T-helper 1 cell treated with Interleukin-12 subunit alpha and Interleukin-12 subunit beta and Interleukin-4 antibody, amounts not matched to agents 30 ng/mL and 1 ng/mL, for 36 hours (primary cell): ENCODE measurements around the gene SLC8A2. TPM values are rescaled to one million over a fixed set of nuclear protein-coding genes. Genes with fewer than 3 reads are reported as not detected.

Source experiments
- intact Hi-C: fragments of 100-400 bp; cut with micrococcal nuclease; formaldehyde crosslinking; loops from one replicate; pipeline ENCODE4 v1.15.1; 2024
- total RNA-seq: library from RNA; stranded (reverse); gene quantifications from 2 replicates; pipeline ENCODE4 v1.2.3, GENCODE V29; 2022

The SLC8A2 gene
- total RNA-seq, 1 donor from 2014 or later = not detected

DNA sequence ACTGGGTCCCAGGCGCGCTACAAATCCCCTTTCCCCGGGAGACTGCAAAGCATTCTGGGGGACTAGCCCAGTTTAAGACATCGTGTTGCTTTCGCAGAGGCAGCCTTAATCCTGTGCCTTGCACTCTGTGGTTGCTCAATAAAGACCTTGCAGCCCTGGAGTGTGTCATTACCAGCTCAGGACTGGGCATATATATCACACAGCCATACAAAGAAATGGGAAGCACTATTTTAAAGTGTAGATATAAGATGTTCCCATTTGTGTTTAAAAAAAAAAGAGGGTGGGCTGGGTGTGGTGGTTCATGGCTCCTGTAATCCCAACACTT is 32.1 kb upstream of the SLC8A2 start:
- intact Hi-C loops = no loop called here

DNA sequence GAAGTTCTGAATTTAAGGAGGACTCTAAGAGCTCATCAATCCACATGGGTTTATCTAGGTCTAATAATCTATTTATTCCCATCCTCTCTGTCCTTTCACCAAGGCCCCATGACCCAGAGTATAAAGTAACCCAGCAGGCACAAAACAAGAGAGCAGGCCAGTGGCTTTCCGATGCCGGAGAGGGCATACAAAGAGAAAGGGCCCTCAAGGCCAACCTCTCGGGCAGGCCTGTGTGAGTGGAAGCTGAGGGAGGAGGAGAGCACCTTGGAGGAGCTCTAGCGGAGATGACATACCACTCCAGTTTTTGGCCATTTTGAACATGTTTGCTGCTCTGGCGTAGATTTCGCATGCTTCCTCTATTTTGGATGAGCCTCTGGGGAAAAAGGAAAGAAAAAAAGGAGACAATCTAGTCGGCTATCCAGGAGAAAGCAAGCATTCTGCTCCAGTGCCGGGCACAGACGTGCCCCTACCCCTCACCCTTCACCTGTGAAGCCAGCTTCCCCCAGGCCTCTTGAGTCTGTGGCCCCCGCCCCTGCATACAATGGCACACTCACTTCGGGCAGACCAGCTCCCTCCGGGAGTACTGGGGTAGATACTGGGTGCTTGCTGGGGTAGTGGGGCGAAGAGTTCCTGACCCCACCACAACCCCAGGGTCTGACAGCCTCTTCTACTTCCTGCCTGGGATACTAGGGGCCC is 31.6 kb upstream of the SLC8A2 start:
- intact Hi-C loops = no loop called here

DNA sequence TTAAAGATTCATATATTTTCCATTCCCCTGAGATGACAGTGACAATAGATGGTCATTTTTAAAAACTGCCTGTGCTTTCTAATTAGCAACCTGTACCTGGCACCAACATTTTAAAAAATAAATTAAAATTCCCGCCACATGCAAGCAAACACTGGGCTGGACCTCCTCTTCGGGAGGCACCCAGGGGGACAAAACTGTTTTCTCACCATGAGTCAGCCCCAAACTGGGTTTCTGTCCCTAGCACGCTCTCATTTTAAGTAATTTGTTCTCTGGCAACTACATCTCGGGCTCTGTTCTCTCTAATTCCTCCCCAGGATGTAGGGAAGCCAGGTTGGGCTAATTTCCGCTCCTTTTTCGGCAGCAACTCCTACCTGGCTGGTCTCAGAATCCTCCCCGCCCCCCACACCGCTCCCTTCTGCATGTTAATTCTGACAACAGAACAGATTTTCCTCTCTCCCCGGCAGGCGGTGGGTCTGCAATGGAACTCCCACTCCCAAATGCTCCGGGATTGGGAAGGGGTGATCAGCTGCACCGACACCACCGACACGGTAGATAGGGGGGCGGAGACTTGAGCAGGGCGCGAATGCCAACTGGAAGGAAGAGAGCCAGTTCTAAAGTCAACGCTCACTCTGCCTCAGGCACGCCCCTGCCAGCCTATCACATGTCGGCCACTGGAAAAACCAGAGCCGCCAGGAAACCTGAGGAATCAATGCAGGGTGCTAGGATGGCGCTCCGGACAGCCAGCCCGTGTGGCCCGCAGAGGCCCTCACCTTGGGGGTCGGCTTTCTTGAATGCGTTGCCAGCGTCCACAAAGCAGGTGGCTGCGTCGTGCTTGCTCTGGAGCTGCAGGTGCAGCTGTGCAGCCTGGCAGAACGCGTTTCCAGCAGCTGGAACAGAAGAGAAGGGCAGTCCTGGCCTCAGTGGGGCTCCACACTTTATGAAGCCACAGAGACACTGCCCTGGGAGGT is 28.5 kb upstream of the SLC8A2 start:
- intact Hi-C loops = no loop called here

DNA sequence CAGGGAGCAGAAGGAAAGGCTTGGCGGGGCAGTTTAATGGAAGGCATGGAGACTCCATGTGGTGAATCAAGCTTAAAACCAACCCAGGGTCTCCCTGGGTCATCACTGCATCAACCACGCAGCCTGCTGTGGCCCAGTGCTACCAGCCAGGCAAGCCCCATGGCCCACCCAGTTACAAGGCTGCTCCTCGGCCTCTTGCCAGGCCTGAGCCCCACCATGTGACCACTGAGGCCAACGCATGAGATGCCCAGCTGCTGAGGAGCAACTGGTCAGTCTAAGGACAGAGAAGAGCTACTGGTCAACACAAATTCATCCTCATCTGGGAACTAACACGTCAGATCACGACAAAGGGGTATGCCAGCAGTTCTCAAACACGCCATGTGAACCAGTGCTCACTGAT is 27.7 kb upstream of the SLC8A2 start:
- intact Hi-C loops = no loop called here

- intact Hi-C loops = no loop called here
Measured at GRCh38 chr19:47498561-47498960, 26.9 kb upstream of the SLC8A2 start.

GRCh38 chr19:47497821-47498520 is 26.3 kb upstream of the SLC8A2 start:
- intact Hi-C loops = no loop called here

DNA sequence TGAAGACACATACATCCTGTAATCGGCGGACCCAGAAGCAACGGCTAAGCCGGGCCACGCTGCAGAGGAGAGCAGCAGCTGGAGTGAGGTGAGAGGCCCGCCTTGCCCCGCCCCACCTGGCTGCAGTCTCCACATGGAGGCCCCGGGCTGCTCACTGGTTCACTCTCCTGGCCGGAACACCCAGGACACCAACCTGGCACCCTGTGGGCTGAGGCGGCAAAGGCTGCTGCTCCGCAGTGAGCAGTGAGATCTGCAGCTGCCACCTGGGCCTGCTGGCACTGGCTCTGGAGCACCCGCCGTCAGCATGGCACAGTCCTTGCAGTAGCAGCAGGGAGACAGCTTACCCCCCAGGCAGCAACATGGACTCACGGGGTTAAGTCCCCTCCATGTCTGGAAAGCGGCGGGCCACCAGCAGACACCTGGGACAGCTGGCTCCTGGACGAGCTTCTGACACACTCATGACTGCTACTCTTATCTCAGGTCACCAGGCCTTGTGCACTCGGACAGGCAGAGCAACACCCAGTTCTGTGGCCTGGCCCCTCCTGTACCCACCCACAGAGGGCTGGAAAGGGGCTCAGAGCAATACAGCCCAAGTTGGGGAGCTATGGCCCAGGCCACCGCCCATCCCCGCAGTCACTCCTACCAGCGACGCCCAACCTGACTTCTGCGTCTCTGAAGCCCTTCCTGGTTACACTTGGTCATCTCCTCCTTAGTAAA is 25.5 kb upstream of the SLC8A2 start:
- intact Hi-C loops = no loop called here

DNA sequence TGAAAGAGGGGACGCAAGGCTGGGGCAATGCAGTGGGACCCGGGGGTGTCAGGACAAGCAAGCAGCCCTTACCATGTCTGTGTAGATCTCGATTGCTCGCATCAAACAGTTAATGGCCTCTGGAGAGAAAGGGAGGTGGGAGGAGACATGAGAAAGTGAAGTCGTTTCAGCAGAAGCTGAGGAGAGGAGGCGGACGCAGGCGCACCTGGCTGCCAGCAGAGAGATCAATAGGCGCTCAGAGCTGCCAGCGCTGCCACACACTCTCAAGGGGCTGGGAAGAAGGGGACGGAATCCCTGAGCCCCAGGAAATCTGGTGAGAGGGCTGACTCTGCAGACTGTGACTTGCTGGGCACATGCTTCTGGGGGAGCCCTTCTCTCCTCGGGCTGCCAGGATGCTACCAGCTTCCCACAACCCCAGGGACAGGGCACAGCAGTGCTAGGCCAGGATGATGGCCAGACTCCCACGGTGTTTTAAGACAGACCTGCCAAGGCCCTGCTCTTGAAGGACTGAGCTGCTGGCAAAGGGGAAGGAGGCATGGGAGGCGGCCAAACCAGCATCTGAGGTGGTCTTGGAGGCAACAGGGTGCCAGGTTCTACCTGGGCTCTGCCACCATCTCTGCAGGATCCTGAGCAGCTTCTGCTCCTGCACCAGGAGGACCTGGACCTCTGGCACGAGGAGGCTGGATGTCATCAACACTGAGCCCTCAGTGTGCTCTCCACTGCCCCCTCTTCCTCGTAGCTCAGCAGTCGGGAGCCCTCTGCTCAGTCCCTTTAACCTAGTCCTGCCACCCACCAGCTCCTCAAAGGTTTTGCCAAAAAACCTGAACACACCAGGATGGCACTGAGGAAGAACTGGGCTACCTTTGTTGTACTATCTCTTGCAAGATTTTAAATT is 24.0 kb upstream of the SLC8A2 start:
- intact Hi-C loops = no loop called here

DNA sequence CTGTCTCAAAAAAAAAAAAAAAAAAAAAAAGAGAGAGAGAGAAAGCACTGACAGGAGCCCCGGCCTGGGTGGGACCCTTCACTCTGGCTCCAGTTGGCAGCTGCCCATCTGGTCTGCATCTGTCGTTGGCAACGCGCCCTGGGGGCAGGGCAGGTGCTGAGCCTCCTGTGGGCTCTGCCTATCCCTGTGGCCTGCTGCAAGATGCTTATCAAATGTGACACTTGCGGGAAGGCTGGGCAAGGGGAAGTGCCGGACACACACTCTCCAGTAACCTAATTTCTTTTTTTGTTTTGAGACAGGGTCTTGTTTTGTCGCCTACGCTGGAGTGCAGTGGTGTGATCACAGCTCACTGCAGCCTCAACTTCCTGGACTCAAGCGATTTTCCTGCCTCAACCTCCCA is 23.0 kb upstream of the SLC8A2 start:
- intact Hi-C loops = no loop called here

DNA sequence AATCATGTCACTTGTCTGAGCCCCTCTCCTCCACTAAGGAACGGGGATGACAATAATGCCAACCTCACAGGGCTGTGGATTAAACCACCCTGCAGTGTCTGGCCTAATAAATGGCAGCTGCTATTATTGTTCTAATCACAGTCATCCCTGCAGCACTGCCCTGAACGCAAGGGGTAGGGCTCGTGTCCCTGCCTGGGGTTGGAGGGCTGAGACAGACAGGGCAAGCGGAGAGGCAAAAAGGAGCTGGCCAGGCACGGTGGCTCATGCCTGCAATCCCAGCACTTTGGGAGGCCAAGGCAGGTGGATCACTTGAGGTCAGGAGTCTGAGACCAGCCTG is 22.5 kb upstream of the SLC8A2 start:
- intact Hi-C loops = no loop called here

- intact Hi-C loops = no loop called here
Measured at GRCh38 chr19:47493378-47494210, 21.9 kb upstream of the SLC8A2 start.

- intact Hi-C loops = no loop called here
Measured at GRCh38 chr19:47492571-47493377, 21.1 kb upstream of the SLC8A2 start.

DNA sequence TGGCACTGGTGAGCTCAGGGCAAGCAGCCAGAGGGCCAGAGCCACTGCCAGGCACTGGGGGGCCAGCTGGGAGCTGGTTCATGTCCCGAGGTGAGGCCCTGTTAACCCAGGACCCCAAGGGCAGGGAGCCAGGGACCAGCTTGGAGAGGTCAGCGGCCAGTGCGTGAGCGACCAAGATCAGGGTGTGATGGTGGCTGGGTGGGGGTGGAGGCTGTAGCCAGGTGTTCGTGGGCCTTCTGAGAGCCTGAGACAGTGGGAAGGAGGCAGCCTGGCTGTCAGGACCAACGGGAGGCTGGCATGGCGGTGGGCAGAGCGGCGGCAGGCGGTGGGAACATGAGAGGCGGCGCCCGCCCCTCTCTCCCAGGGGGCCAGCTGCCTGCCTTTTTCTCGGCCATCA is 20.4 kb upstream of the SLC8A2 start:
- intact Hi-C loops = no loop called here

- intact Hi-C loops = no loop called here
Measured at GRCh38 chr19:47491358-47492136, 19.9 kb upstream of the SLC8A2 start.

DNA sequence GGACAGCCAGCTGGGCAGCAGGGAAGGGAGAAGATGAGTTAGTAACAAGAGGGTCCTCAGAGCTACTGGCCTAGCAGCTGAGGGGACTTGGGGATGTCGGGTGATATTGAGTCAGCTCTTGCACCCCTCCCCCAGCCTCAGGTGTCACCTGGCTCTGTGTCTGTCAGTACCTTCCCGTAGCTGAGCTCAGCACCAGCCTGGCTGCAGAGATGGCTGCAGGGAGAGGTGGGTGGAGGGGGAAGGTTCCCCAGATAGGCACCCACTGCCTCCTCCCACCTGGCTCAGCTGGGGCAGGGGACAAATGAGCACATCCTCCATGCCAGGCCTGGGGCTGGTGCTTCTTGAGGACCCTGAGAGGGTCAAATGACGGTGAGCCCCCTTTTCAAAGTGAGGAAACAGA is 19.2 kb upstream of the SLC8A2 start:
- intact Hi-C loops = no loop called here

DNA sequence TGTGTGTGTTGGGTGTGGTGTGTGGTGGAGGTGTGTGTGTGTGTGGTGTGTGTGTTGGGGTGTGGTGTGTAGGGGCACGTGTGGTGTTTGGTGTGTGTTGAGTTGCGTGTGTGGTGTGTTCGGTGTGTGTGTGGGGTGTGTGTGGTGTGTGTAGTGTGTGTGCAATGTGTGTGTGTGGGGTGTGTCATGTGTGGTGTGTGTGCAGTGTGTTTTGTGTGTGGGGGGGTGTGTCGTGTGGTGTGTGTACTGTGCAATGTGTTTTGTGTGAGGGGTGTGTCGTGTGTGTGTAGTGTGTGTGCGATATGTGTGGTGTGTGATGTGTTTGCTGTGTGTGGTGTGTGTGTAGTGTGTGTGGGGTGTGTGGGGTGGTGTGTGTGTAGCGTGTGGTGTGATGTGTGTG is 18.3 kb upstream of the SLC8A2 start:
- intact Hi-C loops = no loop called here

DNA sequence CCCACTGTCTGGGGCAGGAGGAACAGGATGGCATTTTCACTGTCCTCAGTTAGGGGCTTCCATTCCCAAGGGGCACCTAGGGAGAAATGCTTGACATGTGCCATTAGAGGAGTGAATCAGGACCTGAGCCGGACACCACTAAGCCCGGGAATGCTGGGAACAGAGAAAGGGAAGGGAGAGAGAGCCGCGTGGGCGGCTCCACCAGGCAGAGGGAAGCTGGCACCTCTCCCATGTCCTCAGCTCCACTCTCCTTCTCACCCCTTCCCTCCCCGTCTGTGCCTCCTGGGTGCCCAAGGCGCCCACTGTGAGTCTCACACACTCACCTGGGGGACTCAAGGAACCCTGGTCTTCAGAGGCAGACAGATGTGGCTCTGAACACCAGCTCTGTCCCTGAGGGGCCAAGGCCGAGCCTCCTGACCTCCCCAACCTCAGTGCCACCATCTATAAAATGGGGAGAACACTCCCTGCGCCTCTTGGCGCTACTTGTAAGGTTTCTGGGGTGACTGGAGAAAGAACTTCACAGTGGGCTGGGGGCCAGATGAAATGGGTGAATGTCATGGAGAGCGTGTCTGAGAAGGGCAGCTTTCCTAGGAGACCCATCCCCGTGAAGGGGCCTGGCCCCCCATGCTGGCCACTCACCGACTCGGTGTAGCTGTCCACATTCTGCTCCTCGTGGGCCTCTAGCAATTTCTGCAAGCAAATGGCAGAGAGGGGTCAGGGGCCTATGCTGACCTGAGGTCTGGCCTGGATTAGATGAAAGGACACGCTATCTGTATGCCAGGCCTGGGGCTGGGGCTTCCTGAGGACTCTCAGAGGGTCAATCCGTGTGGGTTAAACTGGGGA is 17.6 kb upstream of the SLC8A2 start:
- intact Hi-C loops = no loop called here
